KOPT-K1 (cell line): Measurements from ENCODE around the gene NPC1.
A peak's percentile ranks its signal among the peaks of the same experiment; 100 is the strongest.
"Not testable (repeated sequence)": the region's sequence is repeated elsewhere in the genome, so short reads cannot be mapped to it uniquely, and the experiment has no call there.

Source experiments
- H3K27ac ChIP-seq: fragments of 200-600 bp; sonication (generic); 2 replicates; pipeline ENCODE4 v1.5.1; 2016; ENCODE audit warnings: antibody characterized with exemption, mild to moderate bottlenecking, low read depth, low read length; ENCODE audit not compliant: poor library complexity, severe bottlenecking
- H3K36me3 ChIP-seq: fragments of 200-600 bp; sonication (generic); 2 replicates; pipeline ENCODE4 v1.5.1; 2017; ENCODE audit warnings: antibody characterized with exemption, mild to moderate bottlenecking, low read length, moderate library complexity; ENCODE audit not compliant: insufficient read depth
- H3K9me3 ChIP-seq: fragments of 200-600 bp; sonication (generic); 2 replicates; pipeline ENCODE4 v1.5.1; 2017; ENCODE audit warnings: antibody characterized with exemption, low read length, mild to moderate bottlenecking; ENCODE audit not compliant: insufficient read depth, poor library complexity, severe bottlenecking

Gene NPC1

GRCh38 chr18:23512216-23512615 is 74.1 kb downstream of the NPC1 start:
- H3K36me3 ChIP-seq, result peaks cover 87% of the 10 kb centered on the region
- H3K9me3 ChIP-seq, H3K27ac ChIP-seq: not testable (repeated sequence)

- H3K36me3 ChIP-seq, result peaks cover 87% of the 10 kb centered on the region
- not testable (repeated sequence) for H3K9me3 ChIP-seq, H3K27ac ChIP-seq
Observed at GRCh38 chr18:23510923-23511322, 75.4 kb downstream of the NPC1 start.

- H3K9me3 ChIP-seq, result no peaks in the 10 kb centered on the region
- peaks cover 52% of the 10 kb centered on the region for H3K36me3 ChIP-seq
- H3K27ac ChIP-seq, result no peak overlapping the region
Observed at GRCh38 chr18:23506393-23506792, 79.9 kb downstream of the NPC1 start.

- Histone ChIP-seq H3K36me3 (peaks cover 36% of the 10 kb centered on the region), H3K27ac (no peak overlapping the region)
Observed at GRCh38 chr18:23504720-23505119, 81.6 kb downstream of the NPC1 start.

GRCh38 chr18:23503963-23504344 is 82.4 kb downstream of the NPC1 start:
- H3K9me3 ChIP-seq, result no peaks in the 10 kb centered on the region
- peak overlapping the region; percentile 73 for H3K27ac ChIP-seq
- H3K36me3 ChIP-seq, result peaks cover 30% of the 10 kb centered on the region

More at GRCh38 chr18:23504720-23505119, 81.6 kb downstream of the NPC1 start:
- H3K9me3 ChIP-seq, result no peaks in the 10 kb centered on the region

GRCh38 chr18:23503038-23503962 is 83.0 kb downstream of the NPC1 start, which contains the start of gene RMC1:
RMC1 (plus strand) TSS chr18:23503511; CDS start chr18:23503619, 108 bp downstream.
- Histone ChIP-seq H3K27ac (peak within 1 kb of the TSS; percentile 73), H3K36me3 (peaks cover 24% of the 10 kb centered on the region), H3K9me3 (no peaks in the 10 kb centered on the region)

- Histone ChIP-seq H3K36me3 (peaks cover 17% of the 10 kb centered on the region), H3K9me3 (no peaks in the 10 kb centered on the region), H3K27ac (peak overlapping the region; percentile 73)
Observed at GRCh38 chr18:23502516-23503037, 83.7 kb downstream of the NPC1 start.

- no peaks in the 10 kb centered on the region for H3K9me3 ChIP-seq
- H3K27ac ChIP-seq, result no peak overlapping the region
- peaks cover 7% of the 10 kb centered on the region for H3K36me3 ChIP-seq
Observed at GRCh38 chr18:23501626-23502025, 84.7 kb downstream of the NPC1 start.

GRCh38 chr18:23499291-23499781 is 87.0 kb downstream of the NPC1 start:
- no peak overlapping the region for H3K27ac ChIP-seq
- H3K36me3 ChIP-seq, result no peaks in the 10 kb centered on the region
- no peaks in the 10 kb centered on the region for H3K9me3 ChIP-seq

GRCh38 chr18:23498877-23499276 is 87.4 kb downstream of the NPC1 start:
- Histone ChIP-seq H3K9me3 (no peaks in the 10 kb centered on the region), H3K36me3 (no peaks in the 10 kb centered on the region), H3K27ac (no peak overlapping the region)

- Histone ChIP-seq H3K27ac (no peak overlapping the region), H3K9me3 (no peaks in the 10 kb centered on the region), H3K36me3 (no peaks in the 10 kb centered on the region)
Observed at GRCh38 chr18:23498117-23498516, 88.2 kb downstream of the NPC1 start.

GRCh38 chr18:23495723-23496440 is 90.4 kb downstream of the NPC1 start:
- Histone ChIP-seq H3K36me3 (no peaks in the 10 kb centered on the region), H3K27ac (no peak overlapping the region), H3K9me3 (peaks cover 1% of the 10 kb centered on the region)

GRCh38 chr18:23494992-23495391 is 91.3 kb downstream of the NPC1 start:
- H3K36me3 ChIP-seq, result no peaks in the 10 kb centered on the region
- H3K27ac ChIP-seq, result no peak overlapping the region
- peaks cover 10% of the 10 kb centered on the region for H3K9me3 ChIP-seq

- Histone ChIP-seq H3K36me3 (no peaks in the 10 kb centered on the region), H3K9me3 (peaks cover 10% of the 10 kb centered on the region), H3K27ac (no peak overlapping the region)
Observed at GRCh38 chr18:23493654-23494053, 92.7 kb downstream of the NPC1 start.

GRCh38 chr18:23489586-23489985 is 96.7 kb downstream of the NPC1 start:
- peaks cover 10% of the 10 kb centered on the region for H3K9me3 ChIP-seq
- not testable (repeated sequence) for H3K27ac ChIP-seq, H3K36me3 ChIP-seq
